Panc1 (cell line): Measurements from ENCODE around the gene ARL10. TPM values are rescaled to one million over a fixed set of nuclear protein-coding genes. Genes with fewer than 3 reads are reported as not detected.

ENCODE experiments used
- ATAC-seq: fragments of 200-7000 bp; cut with Tn5 transposase; 2 replicates; pipeline ENCODE4 v1.9.1; 2020; ENCODE audit warnings: mild to moderate bottlenecking, moderate library complexity
- Bru-seq: library from RNA; stranded (reverse); fragments of 400-500 nt; gene quantifications from one replicate; lab custom pipeline; 2021; lab: Mats Ljungman, UMichigan
- BruChase-seq, 2 experiments: library from RNA; stranded (reverse); fragments of 400-500 nt; gene quantifications; one replicate each; lab custom pipeline; 2021; lab: Mats Ljungman, UMichigan
- BruUV-seq: library from RNA; stranded (reverse); fragments of 400-500 nt; replicated peaks from 2 replicates; lab custom pipeline; 2021; lab: Mats Ljungman, UMichigan
- CTCF ChIA-PET: fragments of 300-600 bp; sonication (Branson Sonifier 250); formaldehyde crosslinking; loops from one replicate; lab custom pipeline; 2022; ENCODE audit warnings: antibody characterized with exemption; lab: Charles Lee
- POLR2A ChIA-PET: fragments of 300-600 bp; sonication (Branson Sonifier 250); formaldehyde crosslinking; loops from one replicate; lab custom pipeline; 2022; ENCODE audit warnings: antibody characterized with exemption; lab: Charles Lee
- DNase-seq: peaks from one replicate; pipeline ENCODE4 v3.0.0-alpha.2; 2010; ENCODE audit warnings: low read depth, low spot score
- H3K27ac ChIP-seq: 2 replicates; pipeline ENCODE4 v1.5.1; 2011; ENCODE audit warnings: mild to moderate bottlenecking, low read length, inconsistent platforms
- H3K27me3 ChIP-seq: fragments of 200-500 bp; sonication (Bioruptor generic); 2 replicates; pipeline ENCODE4 v1.6.0; 2014; ENCODE audit warnings: low read length, inconsistent platforms; ENCODE audit not compliant: control insufficient read depth, insufficient read depth
- H3K36me3 ChIP-seq: fragments of 200-500 bp; sonication (Bioruptor generic); 2 replicates; pipeline ENCODE4 v1.5.1; 2014; ENCODE audit warnings: inconsistent platforms, mild to moderate bottlenecking, low read length, moderate library complexity; ENCODE audit not compliant: control insufficient read depth, insufficient read depth
- H3K4me1 ChIP-seq: 2 replicates; pipeline ENCODE4 v1.5.1; 2011; ENCODE audit warnings: inconsistent platforms, mild to moderate bottlenecking, low read length, moderate library complexity; ENCODE audit not compliant: control insufficient read depth, insufficient read depth
- H3K4me3 ChIP-seq, 2 experiments: 2 replicates each; pipeline ENCODE4 v1.5.1; 2011 to 2012; ENCODE audit warnings: low read depth in 2 of 2, low read length in 2 of 2, mild to moderate bottlenecking in 2 of 2, inconsistent platforms in 1 of 2, moderate library complexity in 1 of 2
- H3K9me3 ChIP-seq: fragments of 200-500 bp; sonication (Bioruptor generic); 2 replicates; pipeline ENCODE4 v1.5.1; 2014; ENCODE audit warnings: low read depth, mild to moderate bottlenecking, inconsistent platforms, low read length, moderate library complexity; ENCODE audit not compliant: control insufficient read depth, insufficient read depth
- POLR2AphosphoS5 ChIP-seq: IDR thresholded peaks from 2 replicates; pipeline ENCODE4 v1.6.1; 2012; ENCODE audit warnings: mild to moderate bottlenecking, low read depth, low read length, moderate library complexity
- SIN3A ChIP-seq: IDR thresholded peaks from 2 replicates; pipeline ENCODE4 v1.6.1; 2012; ENCODE audit warnings: low read depth, mild to moderate bottlenecking, low read length, moderate library complexity, borderline replicate concordance; ENCODE audit not compliant: insufficient read depth
- TCF7L2 ChIP-seq: IDR thresholded peaks from 2 replicates; pipeline ENCODE4 v1.6.1; 2011; ENCODE audit warnings: mild to moderate bottlenecking, low read depth, low read length, inconsistent platforms
- in situ Hi-C: cut with HindIII; loops from 2 replicates; pipeline ENCODE4 v1.10.0; 2016; ENCODE audit warnings: low sequenced_read_pairs, low pct_unique_long_range_greater_than_20kb
- intact Hi-C: fragments of 100-400 bp; cut with micrococcal nuclease; formaldehyde crosslinking; loops from one replicate; pipeline ENCODE4 v1.10.0; 2022; ENCODE audit not compliant: unreplicated experiment
- long read RNA-seq: library from polyadenylated mRNA; unstranded; transcript quantifications from one replicate; pipeline ENCODE4 v2.0.0, GENCODE V29; 2021; ENCODE audit not compliant: unreplicated experiment
- polyA plus RNA-seq: library from polyadenylated mRNA; unstranded; fragments of >200 nt; gene quantifications from one replicate; pipeline ENCODE4 v1.2.1, GENCODE V29; 2012; ENCODE audit warnings: missing spikeins; ENCODE audit not compliant: insufficient read length
- total RNA-seq: library from RNA; stranded (reverse); gene quantifications from one replicate; pipeline ENCODE4 v1.2.1, GENCODE V29; 2021; ENCODE audit not compliant: unreplicated experiment
- TF ChIP-seq, protein P1 (sequence below), 2 experiments: IDR thresholded peaks; 2 replicates each; pipeline ENCODE4 v1.6.1; 2011 to 2012; ENCODE audit warnings: low read depth in 2 of 2, control low read depth in 1 of 2, low read length in 1 of 2, mild to moderate bottlenecking in 1 of 2, moderate library complexity in 1 of 2; ENCODE audit not compliant: insufficient read depth in 1 of 2
- TF ChIP-seq, protein P2 (sequence below): fragments of 450-650 bp; IDR thresholded peaks from 2 replicates; pipeline ENCODE4 v1.5.1; 2017; ENCODE audit warnings: mild to moderate bottlenecking

Gene ARL10, protein sequence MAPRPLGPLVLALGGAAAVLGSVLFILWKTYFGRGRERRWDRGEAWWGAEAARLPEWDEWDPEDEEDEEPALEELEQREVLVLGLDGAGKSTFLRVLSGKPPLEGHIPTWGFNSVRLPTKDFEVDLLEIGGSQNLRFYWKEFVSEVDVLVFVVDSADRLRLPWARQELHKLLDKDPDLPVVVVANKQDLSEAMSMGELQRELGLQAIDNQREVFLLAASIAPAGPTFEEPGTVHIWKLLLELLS
- total RNA-seq (2.0 TPM), Bru-seq, nascent RNA (percentile 41 among the genes with signal in this experiment), BruChase-seq, experiment 1, labeled RNA remaining after a 2-hour chase (percentile 53 among the genes with signal in this experiment), BruChase-seq, experiment 2, labeled RNA remaining after a 6-hour chase (percentile 59 among the genes with signal in this experiment)
- 3.1 TPM for polyA plus RNA-seq
- long read RNA-seq, full-length matches to known transcripts, result 1 of 5 reads
- long read RNA-seq, partial matches to known transcripts, result 0 of 5 reads
- long read RNA-seq, other reads (novel, unspliced or antisense), result 4 of 5 reads

DNA sequence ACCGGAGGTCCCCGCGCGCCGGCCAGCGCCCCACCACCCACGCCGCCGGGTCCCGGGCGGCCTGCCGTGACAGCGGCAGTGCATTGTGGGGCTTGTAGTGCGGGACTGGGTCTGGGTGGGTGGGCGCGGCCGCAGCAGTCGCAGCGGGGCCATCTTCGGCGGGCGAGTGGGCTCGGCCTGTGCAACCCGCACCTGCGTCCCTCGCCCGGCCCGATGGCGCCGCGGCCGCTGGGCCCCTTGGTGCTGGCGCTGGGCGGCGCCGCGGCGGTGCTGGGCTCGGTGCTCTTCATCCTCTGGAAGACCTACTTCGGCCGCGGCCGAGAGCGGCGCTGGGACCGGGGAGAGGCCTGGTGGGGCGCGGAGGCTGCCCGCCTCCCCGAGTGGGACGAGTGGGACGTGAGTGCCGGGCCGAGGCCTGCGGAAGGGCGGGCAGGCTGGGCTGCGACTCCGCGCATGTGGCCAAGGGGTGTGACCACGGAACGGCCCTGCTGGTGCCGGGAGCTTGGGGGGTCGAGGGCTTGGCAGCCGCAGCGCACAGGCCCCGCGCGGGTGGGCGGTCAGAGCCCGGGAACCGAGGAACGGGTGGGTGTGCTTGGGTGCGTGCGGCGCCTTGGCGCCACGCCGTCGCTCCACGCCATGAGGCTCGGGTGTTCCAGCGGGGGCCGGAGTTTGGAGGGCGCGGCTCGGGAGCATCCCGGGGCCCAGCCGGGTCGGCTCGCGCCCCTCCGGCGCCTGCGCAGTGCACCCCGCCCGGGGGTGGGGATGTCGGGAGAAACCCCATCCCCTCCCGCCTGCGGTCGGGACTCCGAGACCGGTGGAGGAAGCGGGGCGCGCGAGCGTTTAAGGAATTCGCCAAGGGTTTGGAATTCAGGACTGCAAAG lies at the start of gene ARL10:
TSS of gene ARL10 (plus strand) at position 137 of the 881 bp plus-strand sequence. CDS start at position 214, 77 bp downstream.
- peak; percentile 40 for ATAC-seq
- DNase-seq, result no peak
- Histone ChIP-seq H3K27me3 (no peaks in the 10 kb centered on the region), H3K9me3 (no peaks in the 10 kb centered on the region), H3K27ac (peak within 1 kb of the TSS; percentile 39; the same call in 1 of the 2 replicates), H3K4me3 (peak within 1 kb of the TSS; percentile 54 to 62), H3K36me3 (no peaks in the 10 kb centered on the region; the same call in 1 of the 2 replicates), H3K4me1 (peaks cover 6% of the 10 kb centered on the region; the same call in 1 of the 2 replicates)
- TF ChIP-seq POLR2AphosphoS5 (no peak), TCF7L2 (no peak), SIN3A (no peak)
- TF ChIP-seq, protein P1, sequence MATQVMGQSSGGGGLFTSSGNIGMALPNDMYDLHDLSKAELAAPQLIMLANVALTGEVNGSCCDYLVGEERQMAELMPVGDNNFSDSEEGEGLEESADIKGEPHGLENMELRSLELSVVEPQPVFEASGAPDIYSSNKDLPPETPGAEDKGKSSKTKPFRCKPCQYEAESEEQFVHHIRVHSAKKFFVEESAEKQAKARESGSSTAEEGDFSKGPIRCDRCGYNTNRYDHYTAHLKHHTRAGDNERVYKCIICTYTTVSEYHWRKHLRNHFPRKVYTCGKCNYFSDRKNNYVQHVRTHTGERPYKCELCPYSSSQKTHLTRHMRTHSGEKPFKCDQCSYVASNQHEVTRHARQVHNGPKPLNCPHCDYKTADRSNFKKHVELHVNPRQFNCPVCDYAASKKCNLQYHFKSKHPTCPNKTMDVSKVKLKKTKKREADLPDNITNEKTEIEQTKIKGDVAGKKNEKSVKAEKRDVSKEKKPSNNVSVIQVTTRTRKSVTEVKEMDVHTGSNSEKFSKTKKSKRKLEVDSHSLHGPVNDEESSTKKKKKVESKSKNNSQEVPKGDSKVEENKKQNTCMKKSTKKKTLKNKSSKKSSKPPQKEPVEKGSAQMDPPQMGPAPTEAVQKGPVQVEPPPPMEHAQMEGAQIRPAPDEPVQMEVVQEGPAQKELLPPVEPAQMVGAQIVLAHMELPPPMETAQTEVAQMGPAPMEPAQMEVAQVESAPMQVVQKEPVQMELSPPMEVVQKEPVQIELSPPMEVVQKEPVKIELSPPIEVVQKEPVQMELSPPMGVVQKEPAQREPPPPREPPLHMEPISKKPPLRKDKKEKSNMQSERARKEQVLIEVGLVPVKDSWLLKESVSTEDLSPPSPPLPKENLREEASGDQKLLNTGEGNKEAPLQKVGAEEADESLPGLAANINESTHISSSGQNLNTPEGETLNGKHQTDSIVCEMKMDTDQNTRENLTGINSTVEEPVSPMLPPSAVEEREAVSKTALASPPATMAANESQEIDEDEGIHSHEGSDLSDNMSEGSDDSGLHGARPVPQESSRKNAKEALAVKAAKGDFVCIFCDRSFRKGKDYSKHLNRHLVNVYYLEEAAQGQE (IDR thresholded peaks at IDR 0.05; ENCODE audit: insufficient read depth in 1 of 2, low read depth in 2 of 2, low read length in 1 of 2), result no peak
- TF ChIP-seq, protein P2, sequence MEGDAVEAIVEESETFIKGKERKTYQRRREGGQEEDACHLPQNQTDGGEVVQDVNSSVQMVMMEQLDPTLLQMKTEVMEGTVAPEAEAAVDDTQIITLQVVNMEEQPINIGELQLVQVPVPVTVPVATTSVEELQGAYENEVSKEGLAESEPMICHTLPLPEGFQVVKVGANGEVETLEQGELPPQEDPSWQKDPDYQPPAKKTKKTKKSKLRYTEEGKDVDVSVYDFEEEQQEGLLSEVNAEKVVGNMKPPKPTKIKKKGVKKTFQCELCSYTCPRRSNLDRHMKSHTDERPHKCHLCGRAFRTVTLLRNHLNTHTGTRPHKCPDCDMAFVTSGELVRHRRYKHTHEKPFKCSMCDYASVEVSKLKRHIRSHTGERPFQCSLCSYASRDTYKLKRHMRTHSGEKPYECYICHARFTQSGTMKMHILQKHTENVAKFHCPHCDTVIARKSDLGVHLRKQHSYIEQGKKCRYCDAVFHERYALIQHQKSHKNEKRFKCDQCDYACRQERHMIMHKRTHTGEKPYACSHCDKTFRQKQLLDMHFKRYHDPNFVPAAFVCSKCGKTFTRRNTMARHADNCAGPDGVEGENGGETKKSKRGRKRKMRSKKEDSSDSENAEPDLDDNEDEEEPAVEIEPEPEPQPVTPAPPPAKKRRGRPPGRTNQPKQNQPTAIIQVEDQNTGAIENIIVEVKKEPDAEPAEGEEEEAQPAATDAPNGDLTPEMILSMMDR, result no peak
- no TSS peak for BruUV-seq
- ChIA-PET CTCF (no interaction called here), POLR2A (no interaction called here)
- intact Hi-C loops (no loop called here), in situ Hi-C loops (no loop called here)

DNA sequence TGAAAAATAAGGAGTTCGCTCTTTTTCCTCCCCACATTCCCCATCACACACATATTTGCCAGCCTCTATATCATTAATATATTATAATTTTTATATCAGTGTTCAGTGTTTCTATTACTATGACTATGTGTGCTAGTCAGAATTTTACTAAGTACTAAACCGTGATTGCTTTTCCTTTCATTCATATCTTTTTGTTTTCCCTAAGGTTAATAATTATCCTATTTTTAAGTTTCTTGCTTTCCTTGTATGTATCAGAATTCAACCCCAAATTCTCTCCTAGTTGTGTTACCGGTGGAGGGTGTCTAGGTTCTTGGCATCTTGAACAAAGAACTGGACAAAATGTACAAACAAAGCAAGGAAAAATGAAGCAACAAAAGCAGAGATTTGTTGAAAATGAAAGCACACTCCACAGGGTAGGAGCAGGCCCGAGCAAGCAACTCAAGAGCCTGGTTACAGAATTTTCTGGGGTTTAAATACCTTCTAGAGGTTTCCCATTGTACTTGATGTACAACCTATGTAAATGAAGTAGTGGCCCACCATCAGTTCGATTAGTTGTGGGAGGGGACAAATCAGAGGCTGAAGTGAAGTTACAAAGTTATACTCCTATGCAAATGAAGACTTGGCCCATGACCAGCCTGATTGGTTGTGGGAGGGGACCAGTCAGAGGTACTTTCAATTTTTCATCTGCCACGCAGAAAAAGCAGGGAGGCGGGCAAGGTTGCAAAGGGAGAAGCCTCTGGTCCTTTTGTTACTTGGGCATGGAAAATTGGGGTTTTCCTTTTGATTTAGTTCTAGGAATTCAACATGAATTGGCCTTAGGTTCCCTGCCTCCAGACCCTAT lies 47.5 kb upstream of the ARL10 start:
- POLR2A ChIA-PET, result no interaction called here
- in situ Hi-C loops, result no loop called here
- Histone ChIP-seq H3K27me3 (no peaks in the 10 kb centered on the region), H3K4me3 (no peak overlapping the region), H3K9me3 (no peaks in the 10 kb centered on the region), H3K4me1 (no peaks in the 10 kb centered on the region), H3K27ac (no peak overlapping the region), H3K36me3 (no peaks in the 10 kb centered on the region)
- CTCF ChIA-PET, result interaction anchor here (0.7 kb wide), 1 partner anchor 59 kb away, joined by 4 read pairs; no protein-coding TSS in a partner anchor
- no TSS peak for BruUV-seq
- DNase-seq (no peak), ATAC-seq (no peak)
- TF ChIP-seq, protein P2, result no peak
- intact Hi-C loops, result no loop called here
